Spleen (tissue), 7 donors: ENCODE measurements around the gene RIC1.
"Not testable (repeated sequence)": the region's sequence is repeated elsewhere in the genome, so short reads cannot be mapped to it uniquely, and the experiment has no call there.

Experiments
- POLR2A ChIP-seq, 3 donors: fragments of 450-650 bp; IDR thresholded peaks; one replicate each; pipeline ENCODE4 v1.5.1; 2017; ENCODE audit warnings: antibody characterized with exemption in 3 of 3, mild to moderate bottlenecking in 1 of 3
- POLR2AphosphoS5 ChIP-seq, 3 donors: sonication (generic); formaldehyde crosslinking; IDR thresholded peaks; one replicate each; pipeline ENCODE4 v1.5.1; 2017; ENCODE audit warnings: antibody characterized with exemption in 3 of 3
- TF ChIP-seq, protein P1 (sequence below), 11 experiments: fragments of 200-600 bp in 7 of 11; fragments of 450-650 bp in 4 of 11; sonication (generic) in 4 of 11; IDR thresholded peaks in 8 of 11; conservative IDR thresholded peaks in 3 of 11; 1 replicate in 7 of 11; 2 replicates in 4 of 11; pipeline versions ENCODE4 v1.4.0 to v1.8.0; 2016 to 2021; ENCODE audit warnings: antibody characterized with exemption in 11 of 11, inconsistent platforms in 4 of 11, mild to moderate bottlenecking in 1 of 11
- donor health status: DM: no; HTN: no; CAD: no; lungs with moderate emphysema.
- donor health status: DM: no; HTN: no; CAD: no.
- donor health status: DM: no; HTN: no; CAD: no.

DNA sequence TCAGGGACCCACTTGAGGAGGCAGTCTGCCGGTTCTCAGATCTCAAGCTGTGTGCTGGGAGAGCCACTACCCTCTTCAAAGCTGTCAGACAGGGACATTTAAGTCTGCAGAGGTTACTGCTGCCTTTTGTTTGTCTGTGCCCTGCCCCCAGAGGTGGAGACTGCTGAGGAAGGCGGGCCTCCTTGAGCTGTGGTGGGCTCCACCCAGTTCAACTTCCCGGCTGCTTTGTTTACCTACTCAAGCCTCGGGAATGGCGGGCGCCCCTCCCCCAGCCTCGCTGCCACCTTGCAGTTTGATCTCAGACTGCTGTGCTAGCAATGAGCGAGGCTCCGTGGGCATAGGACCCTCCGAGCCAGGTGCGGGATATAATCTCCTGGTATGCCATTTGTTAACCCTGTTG lies 54.7 kb downstream of the RIC1 start:
- TF ChIP-seq, protein P1, sequence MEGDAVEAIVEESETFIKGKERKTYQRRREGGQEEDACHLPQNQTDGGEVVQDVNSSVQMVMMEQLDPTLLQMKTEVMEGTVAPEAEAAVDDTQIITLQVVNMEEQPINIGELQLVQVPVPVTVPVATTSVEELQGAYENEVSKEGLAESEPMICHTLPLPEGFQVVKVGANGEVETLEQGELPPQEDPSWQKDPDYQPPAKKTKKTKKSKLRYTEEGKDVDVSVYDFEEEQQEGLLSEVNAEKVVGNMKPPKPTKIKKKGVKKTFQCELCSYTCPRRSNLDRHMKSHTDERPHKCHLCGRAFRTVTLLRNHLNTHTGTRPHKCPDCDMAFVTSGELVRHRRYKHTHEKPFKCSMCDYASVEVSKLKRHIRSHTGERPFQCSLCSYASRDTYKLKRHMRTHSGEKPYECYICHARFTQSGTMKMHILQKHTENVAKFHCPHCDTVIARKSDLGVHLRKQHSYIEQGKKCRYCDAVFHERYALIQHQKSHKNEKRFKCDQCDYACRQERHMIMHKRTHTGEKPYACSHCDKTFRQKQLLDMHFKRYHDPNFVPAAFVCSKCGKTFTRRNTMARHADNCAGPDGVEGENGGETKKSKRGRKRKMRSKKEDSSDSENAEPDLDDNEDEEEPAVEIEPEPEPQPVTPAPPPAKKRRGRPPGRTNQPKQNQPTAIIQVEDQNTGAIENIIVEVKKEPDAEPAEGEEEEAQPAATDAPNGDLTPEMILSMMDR (IDR thresholded peaks at IDR 0.05 in 8 of 11, conservative IDR thresholded peaks at IDR 0.05 in 3 of 11): not testable (repeated sequence)
- not testable (repeated sequence) for TF ChIP-seq POLR2AphosphoS5, POLR2A (IDR thresholded peaks at IDR 0.05)
